ENCODE measurements around the gene SPATA16.
"Not testable (repeated sequence)": the region's sequence is repeated elsewhere in the genome, so short reads cannot be mapped to it uniquely, and the experiment has no call there.

Gene SPATA16

GRCh38 chr3:172869368-172869771 is 271.7 kb downstream of the SPATA16 start:
- TF ChIP-seq PPARA (CRISPR knock-in tag; IDR thresholded peaks at IDR 0.05; ENCODE audit: borderline replicate concordance) (no peak), CSRNP3 (CRISPR knock-in tag; IDR thresholded peaks at IDR 0.05) (no peak), RARB (CRISPR knock-in tag; IDR thresholded peaks at IDR 0.05) (no peak), CSDC2 (CRISPR knock-in tag; IDR thresholded peaks at IDR 0.05) (no peak), GLIS3 (CRISPR knock-in tag; IDR thresholded peaks at IDR 0.05) (no peak), ZFP3 (CRISPR knock-in tag; IDR thresholded peaks at IDR 0.05) (no peak), ZFP30 (CRISPR knock-in tag; IDR thresholded peaks at IDR 0.05) (no peak), ZC3H10 (CRISPR knock-in tag; IDR thresholded peaks at IDR 0.05) (no peak), ZNF565 (CRISPR knock-in tag; conservative IDR thresholded peaks at IDR 0.05; ENCODE audit: low read depth) (no peak), ISL1 (CRISPR knock-in tag; IDR thresholded peaks at IDR 0.05) (no peak), ESRRG (CRISPR knock-in tag; IDR thresholded peaks at IDR 0.05) (no peak), TOX (CRISPR knock-in tag; IDR thresholded peaks at IDR 0.05; ENCODE audit: borderline replicate concordance) (no peak), CREB5 (CRISPR knock-in tag; IDR thresholded peaks at IDR 0.05; ENCODE audit: low read depth) (no peak), ARNTL (CRISPR knock-in tag; IDR thresholded peaks at IDR 0.05; ENCODE audit: borderline replicate concordance, low read depth) (no peak), TCF4 (CRISPR knock-in tag; IDR thresholded peaks at IDR 0.05; ENCODE audit: borderline replicate concordance) (no peak), TSHZ2 (CRISPR knock-in tag; IDR thresholded peaks at IDR 0.05) (no peak), POU6F1 (CRISPR knock-in tag; IDR thresholded peaks at IDR 0.05; ENCODE audit: borderline replicate concordance, low read depth) (no peak), BACH2 (CRISPR knock-in tag; IDR thresholded peaks at IDR 0.05; ENCODE audit: borderline replicate concordance) (no peak), OSR1 (CRISPR knock-in tag; IDR thresholded peaks at IDR 0.05) (no peak), PATZ1 (CRISPR knock-in tag; IDR thresholded peaks at IDR 0.05; ENCODE audit: borderline replicate concordance) (no peak)
- no peak for ATAC-seq

- no peak for ATAC-seq
Observed at GRCh38 chr3:172868582-172869200, 272.3 kb downstream of the SPATA16 start.

GRCh38 chr3:172866726-172867350 is 274.2 kb downstream of the SPATA16 start:
- ATAC-seq: not testable (repeated sequence)

More at GRCh38 chr3:172868582-172869200, 272.3 kb downstream of the SPATA16 start:
- TF ChIP-seq POU6F1 (CRISPR knock-in tag; IDR thresholded peaks at IDR 0.05; ENCODE audit: borderline replicate concordance, low read depth): no peak

All from SK-N-SH treated with all-trans-retinoic acid at 6 μM for 48 hours (cell line).